ENCODE measurements around the gene TPRG1L.

TPRG1L gene

GRCh38 chr1:3638027-3638426 is 13.2 kb downstream of the TPRG1L start:
- Histone ChIP-seq H3K4me1 (no peaks in the 10 kb centered on the region), H3K9me3 (no peaks in the 10 kb centered on the region), H3K36me3 (no peaks in the 10 kb centered on the region; the same call in 1 of the 2 replicates), H3K4me3 (ENCODE audit: low read depth, low read length) (no peak overlapping the region), H3K27me3 (no peaks in the 10 kb centered on the region)
- TF ChIP-seq, protein P1, sequence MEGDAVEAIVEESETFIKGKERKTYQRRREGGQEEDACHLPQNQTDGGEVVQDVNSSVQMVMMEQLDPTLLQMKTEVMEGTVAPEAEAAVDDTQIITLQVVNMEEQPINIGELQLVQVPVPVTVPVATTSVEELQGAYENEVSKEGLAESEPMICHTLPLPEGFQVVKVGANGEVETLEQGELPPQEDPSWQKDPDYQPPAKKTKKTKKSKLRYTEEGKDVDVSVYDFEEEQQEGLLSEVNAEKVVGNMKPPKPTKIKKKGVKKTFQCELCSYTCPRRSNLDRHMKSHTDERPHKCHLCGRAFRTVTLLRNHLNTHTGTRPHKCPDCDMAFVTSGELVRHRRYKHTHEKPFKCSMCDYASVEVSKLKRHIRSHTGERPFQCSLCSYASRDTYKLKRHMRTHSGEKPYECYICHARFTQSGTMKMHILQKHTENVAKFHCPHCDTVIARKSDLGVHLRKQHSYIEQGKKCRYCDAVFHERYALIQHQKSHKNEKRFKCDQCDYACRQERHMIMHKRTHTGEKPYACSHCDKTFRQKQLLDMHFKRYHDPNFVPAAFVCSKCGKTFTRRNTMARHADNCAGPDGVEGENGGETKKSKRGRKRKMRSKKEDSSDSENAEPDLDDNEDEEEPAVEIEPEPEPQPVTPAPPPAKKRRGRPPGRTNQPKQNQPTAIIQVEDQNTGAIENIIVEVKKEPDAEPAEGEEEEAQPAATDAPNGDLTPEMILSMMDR (IDR thresholded peaks at IDR 0.05; ENCODE audit: low read depth, low read length): no peak
- no peak for DNase-seq

GRCh38 chr1:3638676-3639075 is 13.9 kb downstream of the TPRG1L start:
- no peaks in the 10 kb centered on the region; the same call in 1 of the 2 replicates for H3K36me3 ChIP-seq
- no peaks in the 10 kb centered on the region for H3K9me3 ChIP-seq
- TF ChIP-seq, protein P1 (IDR thresholded peaks at IDR 0.05; ENCODE audit: low read depth, low read length): no peak
- H3K27me3 ChIP-seq: no peaks in the 10 kb centered on the region
- no peaks in the 10 kb centered on the region for H3K4me1 ChIP-seq
- H3K4me3 ChIP-seq (ENCODE audit: low read depth, low read length): no peak overlapping the region
- no peak for DNase-seq

DNA sequence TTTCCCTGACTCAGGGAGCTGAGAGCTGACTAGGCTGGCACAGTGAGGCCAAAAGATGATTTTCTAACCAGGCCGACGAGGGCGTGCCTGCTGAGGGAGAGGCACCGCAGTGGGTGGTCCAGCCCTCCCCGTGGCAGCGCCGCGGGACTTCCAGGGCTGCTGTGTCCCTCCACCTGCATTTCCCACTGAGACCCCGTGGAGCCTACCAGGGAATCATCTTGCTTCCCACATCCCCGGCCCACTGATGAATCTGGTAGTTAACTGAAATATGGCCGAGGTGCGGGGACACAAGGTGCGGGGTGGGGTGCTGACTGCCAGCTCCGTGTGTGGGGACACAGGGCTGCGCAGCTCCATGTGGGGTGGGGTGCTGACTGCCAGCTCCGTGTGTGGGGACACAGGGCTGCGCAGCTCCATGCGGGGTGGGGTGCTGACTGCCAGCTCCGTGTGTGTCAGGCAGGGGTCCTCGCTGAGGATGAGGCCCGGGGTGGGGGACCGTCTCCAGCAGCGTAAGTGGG is 14.6 kb downstream of the TPRG1L start:
- TF ChIP-seq, protein P1 (IDR thresholded peaks at IDR 0.05; ENCODE audit: low read depth, low read length): no peak

GRCh38 chr1:3640121-3640837 is 15.5 kb downstream of the TPRG1L start:
- no peaks in the 10 kb centered on the region; the same call in 1 of the 2 replicates for H3K36me3 ChIP-seq
- no peaks in the 10 kb centered on the region for H3K27me3 ChIP-seq
- TF ChIP-seq, protein P1 (IDR thresholded peaks at IDR 0.05; ENCODE audit: low read depth, low read length): no peak
- no peak for DNase-seq
- H3K4me3 ChIP-seq (ENCODE audit: low read depth, low read length): no peak overlapping the region
- H3K9me3 ChIP-seq: no peaks in the 10 kb centered on the region
- H3K4me1 ChIP-seq: no peaks in the 10 kb centered on the region

More for the DNA sequence above, 14.6 kb downstream of the TPRG1L start:
- no peaks in the 10 kb centered on the region for H3K9me3 ChIP-seq
- no peaks in the 10 kb centered on the region for H3K27me3 ChIP-seq
- no peaks in the 10 kb centered on the region for H3K4me1 ChIP-seq
- no peak for DNase-seq
- H3K4me3 ChIP-seq (ENCODE audit: low read depth, low read length): no peak overlapping the region
- H3K36me3 ChIP-seq: no peaks in the 10 kb centered on the region; the same call in 1 of the 2 replicates

DNA sequence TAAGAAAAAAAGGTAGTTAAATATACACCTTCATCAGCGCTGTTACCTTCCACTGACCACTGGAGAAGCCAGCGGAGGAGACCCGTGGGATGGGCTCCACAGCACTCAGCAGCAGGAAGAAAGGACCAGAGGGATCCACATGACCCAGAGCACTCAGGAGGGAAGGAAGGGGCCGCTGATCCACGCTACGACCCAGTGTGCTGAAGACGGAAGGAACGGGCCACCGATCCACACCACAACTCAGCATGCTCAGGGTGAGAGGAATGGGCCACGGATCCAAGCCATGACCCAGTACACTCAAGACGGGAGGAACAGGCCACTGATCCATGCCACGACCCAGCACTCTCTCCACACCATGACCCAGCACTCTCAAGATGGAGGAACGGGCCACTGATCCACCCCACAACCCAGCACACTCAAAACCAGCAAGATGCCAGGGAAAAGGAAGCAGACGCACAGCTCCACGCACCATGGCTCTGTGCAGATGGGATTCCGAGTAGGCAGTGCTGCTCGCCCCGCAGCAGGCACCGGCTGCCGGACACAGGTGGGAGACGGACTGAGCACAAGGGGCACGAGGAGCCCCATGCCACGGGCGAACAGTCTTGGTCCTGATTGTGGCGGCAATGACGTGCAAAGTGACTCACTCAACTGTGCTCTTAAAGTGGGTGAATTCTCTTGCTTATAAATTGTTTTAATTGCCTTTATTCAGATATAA is 16.4 kb downstream of the TPRG1L start:
- Histone ChIP-seq H3K4me3 (ENCODE audit: low read depth, low read length) (no peak overlapping the region), H3K4me1 (no peaks in the 10 kb centered on the region), H3K36me3 (no peaks in the 10 kb centered on the region; the same call in 1 of the 2 replicates), H3K9me3 (no peaks in the 10 kb centered on the region), H3K27me3 (no peaks in the 10 kb centered on the region)
- TF ChIP-seq, protein P1 (IDR thresholded peaks at IDR 0.05; ENCODE audit: low read depth, low read length): no peak
- DNase-seq: no peak
